NCI-H2196 (cell line): ENCODE results near the gene PDZRN3.

Experiments used
- DNase-seq: peaks from one replicate; lab custom pipeline; 2025; ENCODE audit not compliant: unreplicated experiment; lab: John Stamatoyannopoulos, UW

PDZRN3 gene

GRCh38 chr3:73497646-73498406 is 126.9 kb downstream of the PDZRN3 start:
- DNase-seq = no peak

DNA sequence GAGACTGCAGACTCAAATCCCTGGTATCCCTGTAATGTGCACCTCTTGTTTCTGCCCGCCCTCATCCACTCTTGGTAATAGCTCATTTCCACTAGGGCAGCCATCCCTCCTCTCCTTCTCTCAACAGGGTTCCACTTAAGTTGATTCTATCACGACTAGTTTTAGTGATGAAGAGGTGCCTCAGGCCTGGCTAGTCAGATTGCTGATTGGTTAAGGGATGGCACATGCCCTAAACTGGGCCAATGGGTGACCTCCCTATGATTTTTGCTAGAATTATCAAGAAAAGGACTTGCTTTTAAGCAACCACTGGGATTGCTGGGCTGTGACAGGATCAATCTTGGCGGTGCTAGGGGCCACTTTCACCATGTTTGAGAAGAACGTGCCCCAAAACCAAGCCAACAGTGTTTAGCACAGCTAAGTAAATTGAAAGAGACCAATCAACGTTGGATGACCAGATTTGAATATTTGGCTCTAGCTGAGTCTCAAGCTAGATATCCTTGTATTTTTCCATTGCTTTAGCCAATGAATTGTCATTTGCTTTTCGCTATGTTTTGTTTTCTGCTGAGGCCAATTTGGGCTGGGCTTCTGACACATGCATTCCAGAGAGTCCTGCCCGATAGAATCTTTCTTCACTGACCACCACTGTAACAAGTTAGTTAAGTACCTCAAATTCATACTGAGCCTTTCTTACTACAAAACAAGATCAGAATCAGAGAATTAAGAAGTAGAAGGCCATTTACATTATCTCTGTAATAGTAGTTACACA is 131.0 kb downstream of the PDZRN3 start:
- DNase-seq = no peak

GRCh38 chr3:73492186-73492585 is 132.6 kb downstream of the PDZRN3 start:
- DNase-seq = no peak

DNA sequence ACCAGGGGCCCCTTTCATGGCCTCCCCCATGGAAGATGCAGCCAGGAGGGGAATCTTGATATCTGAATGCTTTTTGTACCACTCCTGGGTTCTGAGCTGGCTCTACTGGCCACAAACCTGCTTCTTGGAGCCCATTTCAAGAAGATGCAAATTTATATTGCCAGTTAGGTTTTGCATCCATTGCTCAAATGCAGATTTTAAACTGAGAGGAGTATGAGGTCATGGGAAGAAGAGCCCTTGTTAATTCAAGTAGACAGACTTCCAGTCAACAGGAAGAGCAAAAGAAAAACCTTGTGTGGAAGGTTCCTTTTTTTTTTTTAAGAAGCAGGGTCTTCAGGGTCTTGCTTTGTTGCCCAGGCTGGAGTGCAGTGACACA is 133.5 kb downstream of the PDZRN3 start:
- DNase-seq = no peak

DNA sequence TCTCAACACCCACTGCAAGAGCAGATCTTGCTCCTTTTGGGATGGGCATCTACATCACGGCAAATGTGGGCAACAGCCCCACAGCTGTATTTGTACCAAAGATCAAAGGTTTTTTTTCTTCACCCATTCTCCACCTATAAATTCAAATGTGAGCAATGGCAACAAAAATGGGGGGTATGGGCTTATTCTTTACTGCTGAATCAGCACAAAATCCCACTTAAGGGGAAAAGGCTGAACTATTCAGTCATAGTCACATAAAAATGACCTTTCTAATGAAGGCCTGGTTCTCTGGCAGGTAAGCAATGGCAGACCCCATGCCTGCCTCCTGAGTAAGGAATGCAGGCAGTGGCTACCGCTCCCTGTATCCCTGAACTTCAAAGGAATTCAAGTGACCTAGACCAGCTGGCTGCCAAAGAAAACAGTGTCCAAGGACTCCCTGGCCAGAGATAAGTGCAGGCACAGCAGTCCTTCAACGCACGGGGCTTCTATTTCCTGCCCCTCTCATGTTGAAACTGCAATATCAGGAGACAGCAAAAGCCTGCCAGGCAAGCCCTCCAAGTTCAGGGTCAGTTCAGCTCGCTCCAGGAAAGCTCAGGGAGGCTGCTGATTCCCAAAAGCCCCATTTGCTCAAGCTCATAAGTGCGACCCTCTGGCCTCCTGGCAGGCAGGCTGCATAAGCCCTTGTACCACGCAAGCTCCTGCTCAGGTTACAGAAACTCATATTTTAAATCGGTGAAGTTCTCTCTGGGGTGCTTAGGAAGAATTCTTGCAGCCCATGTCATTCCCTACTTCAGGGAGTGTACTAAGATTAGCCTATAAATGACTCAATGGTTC is 134.1 kb downstream of the PDZRN3 start:
- DNase-seq = peak; percentile 13

DNA sequence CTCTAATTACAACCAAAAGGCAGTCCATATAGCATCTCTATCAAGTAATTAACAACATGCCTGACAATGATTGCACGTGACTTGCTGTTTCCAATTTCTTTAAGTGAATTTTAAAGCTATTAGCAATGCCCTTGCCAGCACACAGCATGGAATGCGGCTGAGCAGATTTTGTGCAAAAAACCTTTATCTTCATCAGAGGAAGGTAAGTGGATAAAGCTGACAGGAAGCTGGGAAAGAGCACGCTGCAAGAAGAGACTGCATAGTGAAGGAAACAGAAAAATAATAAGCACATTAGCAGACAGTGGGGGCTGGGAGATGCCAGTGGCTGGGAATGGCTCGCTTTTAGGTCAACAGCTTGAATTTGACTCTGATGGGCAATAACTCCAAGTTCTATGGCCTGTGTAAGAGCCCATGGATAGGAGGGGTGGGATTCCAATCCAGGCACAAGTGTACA is 138.8 kb downstream of the PDZRN3 start:
- DNase-seq = no peak

DNA sequence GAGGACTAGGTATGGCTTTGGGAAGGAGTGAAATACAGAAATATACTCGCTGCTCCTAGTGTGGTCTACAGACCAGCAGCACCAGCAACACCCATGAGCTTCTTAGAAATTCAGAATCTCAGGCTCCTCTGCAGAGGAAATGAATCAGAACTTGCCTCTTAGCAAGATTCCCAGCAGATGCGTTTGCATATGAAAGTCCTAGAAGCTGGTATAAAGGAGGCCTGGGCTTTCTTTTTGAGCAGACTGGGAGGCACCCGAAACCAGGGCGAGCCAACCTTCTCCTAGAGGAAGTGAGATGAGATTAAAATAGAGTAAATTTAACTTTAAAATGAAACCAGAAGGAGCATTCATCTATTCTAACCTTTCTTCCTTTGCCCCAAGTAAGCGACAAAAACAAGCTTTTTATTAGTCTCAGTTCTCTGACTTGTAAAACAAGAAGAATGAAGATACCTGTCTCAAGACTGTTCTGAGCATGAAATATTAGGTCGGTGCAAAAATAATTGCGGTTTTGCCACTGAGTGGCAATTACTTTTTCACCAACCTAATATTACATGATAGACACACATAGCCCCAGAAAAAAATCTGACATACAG is 140.0 kb downstream of the PDZRN3 start:
- no peak for DNase-seq

GRCh38 chr3:73481888-73482287 is 142.9 kb downstream of the PDZRN3 start:
- DNase-seq = no peak

DNA sequence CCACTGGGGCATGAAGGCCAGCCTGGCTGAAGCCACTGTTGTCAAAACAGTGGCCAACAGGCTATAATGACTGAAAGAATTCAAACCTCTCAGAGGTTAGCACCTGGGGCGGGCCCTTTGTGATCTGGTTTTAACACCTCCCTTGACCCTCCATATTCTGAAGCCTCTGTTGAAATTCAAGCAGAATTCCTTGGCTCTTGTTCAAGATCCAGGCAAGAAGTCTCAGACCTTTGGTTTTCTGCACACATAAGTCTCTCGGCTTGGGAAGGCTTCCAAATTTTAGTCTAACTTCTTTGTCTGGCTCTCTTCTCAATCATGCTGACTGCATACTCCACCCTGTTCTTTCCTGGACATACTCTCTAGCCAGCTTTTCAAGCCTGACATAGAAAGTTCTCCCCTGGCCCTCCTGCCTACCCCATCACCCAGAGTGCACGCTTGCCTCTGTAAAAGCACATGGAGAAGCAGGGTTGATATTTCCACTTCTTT is 144.5 kb downstream of the PDZRN3 start:
- DNase-seq = peak; percentile 7

DNA sequence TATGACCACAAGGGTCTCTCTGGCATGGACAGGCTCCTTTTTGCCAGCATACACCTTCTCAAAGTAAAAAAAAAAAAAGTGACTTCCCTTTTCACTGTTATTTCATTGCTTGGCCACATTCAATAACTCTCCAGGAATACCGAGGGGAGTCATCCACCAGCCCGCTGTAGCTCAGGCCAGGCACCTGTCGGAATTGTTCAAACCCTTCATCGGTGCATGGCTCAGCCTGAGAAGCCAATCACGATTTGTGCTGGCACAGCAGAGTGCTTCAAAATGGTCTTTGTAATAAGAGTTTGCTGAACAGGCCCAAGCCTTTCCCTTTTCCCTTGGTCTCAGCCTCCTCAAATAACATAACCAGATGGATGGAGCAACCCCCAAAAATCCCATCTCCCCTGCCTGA is 145.4 kb downstream of the PDZRN3 start:
- DNase-seq = no peak

- no peak for DNase-seq
Observed at GRCh38 chr3:73478858-73479257, 145.9 kb downstream of the PDZRN3 start.

GRCh38 chr3:73475717-73476116 is 149.0 kb downstream of the PDZRN3 start:
- no peak for DNase-seq

DNA sequence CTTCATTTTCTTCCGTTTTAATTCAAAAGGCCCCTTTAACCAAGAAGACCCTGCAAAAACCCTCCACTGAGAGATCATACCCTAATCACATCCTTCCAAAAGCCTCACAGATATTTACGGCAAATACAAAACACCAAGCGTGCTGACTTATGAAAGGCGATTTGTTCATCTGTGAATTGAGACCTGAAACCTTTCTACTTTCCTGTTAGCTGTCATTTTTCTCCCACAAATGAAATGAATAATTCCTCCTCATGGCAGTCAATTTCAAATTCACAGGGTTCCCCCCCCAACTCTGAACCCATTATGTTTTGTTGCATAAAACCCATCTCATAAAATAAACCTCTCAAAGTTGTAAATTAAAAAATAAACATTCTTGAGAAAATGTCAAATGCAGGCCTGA is 149.6 kb downstream of the PDZRN3 start:
- no peak for DNase-seq

DNA sequence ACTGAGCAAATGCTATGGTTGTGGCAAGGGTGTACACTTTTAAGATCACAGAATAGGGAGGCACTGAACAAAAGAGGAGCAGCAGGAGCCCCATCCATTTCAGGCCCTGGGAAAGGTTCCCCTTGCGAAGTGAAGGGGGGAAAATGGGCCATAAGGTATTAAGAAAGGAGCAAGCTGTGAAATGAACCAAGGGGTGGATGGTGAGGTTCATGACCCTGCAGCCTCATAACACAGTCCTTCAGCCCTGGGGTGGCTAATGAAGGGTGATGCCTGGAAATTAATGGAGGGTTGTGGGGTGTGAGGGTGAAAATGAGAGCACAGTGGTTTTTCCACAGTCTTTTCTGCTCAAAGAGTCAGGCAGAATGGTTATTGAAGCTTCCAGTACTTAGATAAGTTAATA is 150.1 kb downstream of the PDZRN3 start:
- DNase-seq = no peak

- no peak for DNase-seq
Observed at GRCh38 chr3:73473898-73474416, 150.8 kb downstream of the PDZRN3 start.

- no peak for DNase-seq
Observed at GRCh38 chr3:73473181-73473897, 151.4 kb downstream of the PDZRN3 start.

GRCh38 chr3:73471986-73472787 is 152.6 kb downstream of the PDZRN3 start:
- no peak for DNase-seq

DNA sequence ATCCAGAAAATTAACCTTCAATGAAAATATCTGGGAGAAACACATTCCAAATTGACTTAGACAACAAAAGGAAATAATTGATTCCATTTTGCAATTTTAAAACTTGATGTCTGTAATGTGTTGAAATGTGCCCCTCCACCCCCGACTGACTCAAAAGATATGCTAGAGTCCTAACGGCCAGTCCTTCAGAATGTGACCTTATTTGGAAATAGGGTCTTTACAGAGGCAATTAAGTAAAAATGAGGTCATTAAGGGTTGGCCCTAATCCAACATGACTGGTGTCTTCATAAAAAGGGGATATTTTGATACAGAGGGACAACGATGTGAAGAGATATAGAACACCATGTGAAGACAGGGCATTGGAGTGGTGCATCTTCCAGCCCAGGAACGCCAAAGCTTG is 153.9 kb downstream of the PDZRN3 start:
- DNase-seq = no peak

GRCh38 chr3:73469331-73469730 is 155.4 kb downstream of the PDZRN3 start:
- DNase-seq = no peak
